HL-60 (cell line): ENCODE data around the gene CSRNP2.

Experiments
- GABPA ChIP-seq: IDR thresholded peaks from 2 replicates; pipeline ENCODE4 v1.6.1; 2012; ENCODE audit warnings: low read depth
- TF ChIP-seq, protein P1 (sequence below): IDR thresholded peaks from one replicate; pipeline ENCODE4 v1.5.1; 2011; ENCODE audit warnings: low read length, control low read depth, inconsistent platforms; ENCODE audit not compliant: insufficient read depth

DNA sequence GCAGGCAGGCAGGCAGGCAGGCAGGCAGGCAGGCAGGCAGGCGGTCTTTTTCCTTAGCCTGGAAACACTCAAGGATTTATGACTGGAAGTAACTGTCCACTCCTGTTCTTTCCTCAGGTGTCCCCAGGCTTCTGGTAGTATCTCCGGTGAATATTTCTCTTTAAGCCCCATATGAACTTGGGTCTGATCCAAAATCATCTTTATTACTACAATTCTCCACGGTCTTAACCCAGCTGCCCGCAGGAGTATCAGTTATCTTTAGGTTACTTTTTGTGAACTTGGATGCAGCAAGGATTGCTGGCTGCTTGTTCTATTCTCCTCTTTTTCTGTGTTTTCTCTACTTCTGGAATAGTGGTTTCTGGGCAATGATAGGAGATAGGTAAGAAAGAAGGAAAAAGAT, 3.3 kb downstream of the CSRNP2 start:
- TF ChIP-seq, protein P1, sequence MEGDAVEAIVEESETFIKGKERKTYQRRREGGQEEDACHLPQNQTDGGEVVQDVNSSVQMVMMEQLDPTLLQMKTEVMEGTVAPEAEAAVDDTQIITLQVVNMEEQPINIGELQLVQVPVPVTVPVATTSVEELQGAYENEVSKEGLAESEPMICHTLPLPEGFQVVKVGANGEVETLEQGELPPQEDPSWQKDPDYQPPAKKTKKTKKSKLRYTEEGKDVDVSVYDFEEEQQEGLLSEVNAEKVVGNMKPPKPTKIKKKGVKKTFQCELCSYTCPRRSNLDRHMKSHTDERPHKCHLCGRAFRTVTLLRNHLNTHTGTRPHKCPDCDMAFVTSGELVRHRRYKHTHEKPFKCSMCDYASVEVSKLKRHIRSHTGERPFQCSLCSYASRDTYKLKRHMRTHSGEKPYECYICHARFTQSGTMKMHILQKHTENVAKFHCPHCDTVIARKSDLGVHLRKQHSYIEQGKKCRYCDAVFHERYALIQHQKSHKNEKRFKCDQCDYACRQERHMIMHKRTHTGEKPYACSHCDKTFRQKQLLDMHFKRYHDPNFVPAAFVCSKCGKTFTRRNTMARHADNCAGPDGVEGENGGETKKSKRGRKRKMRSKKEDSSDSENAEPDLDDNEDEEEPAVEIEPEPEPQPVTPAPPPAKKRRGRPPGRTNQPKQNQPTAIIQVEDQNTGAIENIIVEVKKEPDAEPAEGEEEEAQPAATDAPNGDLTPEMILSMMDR, result no peak
- TF ChIP-seq GABPA, result no peak
